Panc1 (cell line): ENCODE results near the gene DOK6. TPM values are rescaled to one million over a fixed set of nuclear protein-coding genes. Genes with fewer than 3 reads are reported as not detected.

Experiments used
- ATAC-seq: fragments of 200-7000 bp; cut with Tn5 transposase; 2 replicates; pipeline ENCODE4 v1.9.1; 2020; ENCODE audit warnings: mild to moderate bottlenecking, moderate library complexity
- BruUV-seq: library from RNA; stranded (reverse); fragments of 400-500 nt; replicated peaks from 2 replicates; lab custom pipeline; 2021; lab: Mats Ljungman, UMichigan
- CTCF ChIA-PET: fragments of 300-600 bp; sonication (Branson Sonifier 250); formaldehyde crosslinking; loops from one replicate; lab custom pipeline; 2022; ENCODE audit warnings: antibody characterized with exemption; lab: Charles Lee
- POLR2A ChIA-PET: fragments of 300-600 bp; sonication (Branson Sonifier 250); formaldehyde crosslinking; loops from one replicate; lab custom pipeline; 2022; ENCODE audit warnings: antibody characterized with exemption; lab: Charles Lee
- DNase-seq: peaks from one replicate; pipeline ENCODE4 v3.0.0-alpha.2; 2010; ENCODE audit warnings: low read depth, low spot score
- H3K27ac ChIP-seq: 2 replicates; pipeline ENCODE4 v1.5.1; 2011; ENCODE audit warnings: mild to moderate bottlenecking, low read length, inconsistent platforms
- H3K27me3 ChIP-seq: fragments of 200-500 bp; sonication (Bioruptor generic); 2 replicates; pipeline ENCODE4 v1.6.0; 2014; ENCODE audit warnings: low read length, inconsistent platforms; ENCODE audit not compliant: control insufficient read depth, insufficient read depth
- H3K36me3 ChIP-seq: fragments of 200-500 bp; sonication (Bioruptor generic); 2 replicates; pipeline ENCODE4 v1.5.1; 2014; ENCODE audit warnings: inconsistent platforms, mild to moderate bottlenecking, low read length, moderate library complexity; ENCODE audit not compliant: control insufficient read depth, insufficient read depth
- H3K4me1 ChIP-seq: 2 replicates; pipeline ENCODE4 v1.5.1; 2011; ENCODE audit warnings: inconsistent platforms, mild to moderate bottlenecking, low read length, moderate library complexity; ENCODE audit not compliant: control insufficient read depth, insufficient read depth
- H3K4me3 ChIP-seq, 2 experiments: 2 replicates each; pipeline ENCODE4 v1.5.1; 2011 to 2012; ENCODE audit warnings: low read depth in 2 of 2, low read length in 2 of 2, mild to moderate bottlenecking in 2 of 2, inconsistent platforms in 1 of 2, moderate library complexity in 1 of 2
- H3K9me3 ChIP-seq: fragments of 200-500 bp; sonication (Bioruptor generic); 2 replicates; pipeline ENCODE4 v1.5.1; 2014; ENCODE audit warnings: low read depth, mild to moderate bottlenecking, inconsistent platforms, low read length, moderate library complexity; ENCODE audit not compliant: control insufficient read depth, insufficient read depth
- CTCF ChIP-seq: fragments of 450-650 bp; IDR thresholded peaks from 2 replicates; pipeline ENCODE4 v1.5.1; 2017; ENCODE audit warnings: mild to moderate bottlenecking
- POLR2AphosphoS5 ChIP-seq: IDR thresholded peaks from 2 replicates; pipeline ENCODE4 v1.6.1; 2012; ENCODE audit warnings: mild to moderate bottlenecking, low read depth, low read length, moderate library complexity
- SIN3A ChIP-seq: IDR thresholded peaks from 2 replicates; pipeline ENCODE4 v1.6.1; 2012; ENCODE audit warnings: low read depth, mild to moderate bottlenecking, low read length, moderate library complexity, borderline replicate concordance; ENCODE audit not compliant: insufficient read depth
- TCF7L2 ChIP-seq: IDR thresholded peaks from 2 replicates; pipeline ENCODE4 v1.6.1; 2011; ENCODE audit warnings: mild to moderate bottlenecking, low read depth, low read length, inconsistent platforms
- in situ Hi-C: cut with HindIII; loops from 2 replicates; pipeline ENCODE4 v1.10.0; 2016; ENCODE audit warnings: low sequenced_read_pairs, low pct_unique_long_range_greater_than_20kb
- intact Hi-C: fragments of 100-400 bp; cut with micrococcal nuclease; formaldehyde crosslinking; loops from one replicate; pipeline ENCODE4 v1.10.0; 2022; ENCODE audit not compliant: unreplicated experiment
- total RNA-seq: library from RNA; stranded (reverse); gene quantifications from one replicate; pipeline ENCODE4 v1.2.1, GENCODE V29; 2021; ENCODE audit not compliant: unreplicated experiment
- TF ChIP-seq, protein P1 (sequence below), 2 experiments: IDR thresholded peaks; 2 replicates each; pipeline ENCODE4 v1.6.1; 2011 to 2012; ENCODE audit warnings: low read depth in 2 of 2, control low read depth in 1 of 2, low read length in 1 of 2, mild to moderate bottlenecking in 1 of 2, moderate library complexity in 1 of 2; ENCODE audit not compliant: insufficient read depth in 1 of 2

Gene DOK6
- total RNA-seq, 1 experiment from 2014 or later = not detected

DNA sequence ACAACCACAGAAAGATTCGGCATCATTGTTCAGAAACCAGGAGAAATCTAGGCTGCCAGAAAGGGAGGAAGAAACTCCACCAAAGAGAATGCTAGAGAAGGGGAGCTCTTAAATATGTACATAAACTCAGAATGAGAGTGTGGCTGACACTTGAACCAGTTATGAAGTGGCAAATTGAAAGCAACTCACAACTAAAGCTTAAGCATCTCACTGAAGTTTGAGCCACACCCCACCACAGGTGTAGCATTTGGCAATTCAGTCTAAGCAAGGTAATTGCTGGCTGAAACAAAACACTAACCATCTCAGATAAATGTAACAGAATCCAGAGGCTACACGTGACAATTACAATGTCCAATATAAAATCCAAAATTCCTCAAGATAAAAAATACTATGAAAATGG, 168.4 kb downstream of the DOK6 start:
- intact Hi-C loops = no loop called here
- DNase-seq (no peak), ATAC-seq (no peak)
- in situ Hi-C loops = no loop called here
- no peak overlapping the region for H3K4me3 ChIP-seq
- H3K27me3 ChIP-seq = no peaks in the 10 kb centered on the region
- ChIA-PET POLR2A (no interaction called here), CTCF (no interaction called here)
- H3K9me3 ChIP-seq = no peaks in the 10 kb centered on the region
- no peak for TF ChIP-seq TCF7L2
- no peak for TF ChIP-seq POLR2AphosphoS5
- no peak for TF ChIP-seq CTCF
- no peak for TF ChIP-seq SIN3A
- TF ChIP-seq, protein P1, sequence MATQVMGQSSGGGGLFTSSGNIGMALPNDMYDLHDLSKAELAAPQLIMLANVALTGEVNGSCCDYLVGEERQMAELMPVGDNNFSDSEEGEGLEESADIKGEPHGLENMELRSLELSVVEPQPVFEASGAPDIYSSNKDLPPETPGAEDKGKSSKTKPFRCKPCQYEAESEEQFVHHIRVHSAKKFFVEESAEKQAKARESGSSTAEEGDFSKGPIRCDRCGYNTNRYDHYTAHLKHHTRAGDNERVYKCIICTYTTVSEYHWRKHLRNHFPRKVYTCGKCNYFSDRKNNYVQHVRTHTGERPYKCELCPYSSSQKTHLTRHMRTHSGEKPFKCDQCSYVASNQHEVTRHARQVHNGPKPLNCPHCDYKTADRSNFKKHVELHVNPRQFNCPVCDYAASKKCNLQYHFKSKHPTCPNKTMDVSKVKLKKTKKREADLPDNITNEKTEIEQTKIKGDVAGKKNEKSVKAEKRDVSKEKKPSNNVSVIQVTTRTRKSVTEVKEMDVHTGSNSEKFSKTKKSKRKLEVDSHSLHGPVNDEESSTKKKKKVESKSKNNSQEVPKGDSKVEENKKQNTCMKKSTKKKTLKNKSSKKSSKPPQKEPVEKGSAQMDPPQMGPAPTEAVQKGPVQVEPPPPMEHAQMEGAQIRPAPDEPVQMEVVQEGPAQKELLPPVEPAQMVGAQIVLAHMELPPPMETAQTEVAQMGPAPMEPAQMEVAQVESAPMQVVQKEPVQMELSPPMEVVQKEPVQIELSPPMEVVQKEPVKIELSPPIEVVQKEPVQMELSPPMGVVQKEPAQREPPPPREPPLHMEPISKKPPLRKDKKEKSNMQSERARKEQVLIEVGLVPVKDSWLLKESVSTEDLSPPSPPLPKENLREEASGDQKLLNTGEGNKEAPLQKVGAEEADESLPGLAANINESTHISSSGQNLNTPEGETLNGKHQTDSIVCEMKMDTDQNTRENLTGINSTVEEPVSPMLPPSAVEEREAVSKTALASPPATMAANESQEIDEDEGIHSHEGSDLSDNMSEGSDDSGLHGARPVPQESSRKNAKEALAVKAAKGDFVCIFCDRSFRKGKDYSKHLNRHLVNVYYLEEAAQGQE (IDR thresholded peaks at IDR 0.05; ENCODE audit: insufficient read depth in 1 of 2, low read depth in 2 of 2, low read length in 1 of 2) = no peak
- no peak overlapping the region for H3K27ac ChIP-seq
- H3K36me3 ChIP-seq = no peaks in the 10 kb centered on the region
- no peaks in the 10 kb centered on the region for H3K4me1 ChIP-seq
- BruUV-seq = no TSS peak

DNA sequence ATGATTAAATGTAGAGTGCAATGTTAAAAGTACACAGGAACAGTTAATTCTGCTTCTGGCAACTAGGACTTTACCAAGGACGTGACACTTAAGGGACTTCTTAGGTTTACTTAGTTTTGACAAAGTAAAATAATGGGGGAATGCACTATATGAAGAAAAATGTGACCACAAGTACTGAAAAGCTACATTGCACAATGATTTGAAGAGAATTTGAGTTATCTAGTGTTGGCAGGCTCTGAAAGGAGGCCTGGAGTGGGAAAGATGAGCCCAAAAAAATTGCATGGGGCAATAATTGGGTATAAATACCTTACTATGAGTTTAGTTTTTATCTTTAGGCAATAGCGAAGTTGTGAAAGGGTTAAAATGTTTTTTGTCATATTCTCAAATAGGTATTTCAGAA, 173.7 kb downstream of the DOK6 start:
- no peaks in the 10 kb centered on the region for H3K9me3 ChIP-seq
- no peak for ATAC-seq
- H3K27ac ChIP-seq = no peak overlapping the region
- no peak overlapping the region for H3K4me3 ChIP-seq
- H3K36me3 ChIP-seq = no peaks in the 10 kb centered on the region
- TF ChIP-seq TCF7L2 = no peak
- no peak for TF ChIP-seq POLR2AphosphoS5
- TF ChIP-seq SIN3A = no peak
- TF ChIP-seq CTCF = no peak
- BruUV-seq = no TSS peak
- H3K27me3 ChIP-seq = no peaks in the 10 kb centered on the region
- intact Hi-C loops = no loop called here
- CTCF ChIA-PET = no interaction called here
- H3K4me1 ChIP-seq = no peaks in the 10 kb centered on the region
- POLR2A ChIA-PET = no interaction called here
- DNase-seq = no peak
- in situ Hi-C loops = no loop called here
